HG02798 (cell line): ENCODE results near the gene PGRMC2.

Source experiments
- ATAC-seq: cut with Tn5 transposase; IDR thresholded peaks from one replicate; pipeline ENCODE4 v1.9.1; 2021; ENCODE audit warnings: mild to moderate bottlenecking; ENCODE audit not compliant: unreplicated experiment, poor library complexity

The PGRMC2 gene

DNA sequence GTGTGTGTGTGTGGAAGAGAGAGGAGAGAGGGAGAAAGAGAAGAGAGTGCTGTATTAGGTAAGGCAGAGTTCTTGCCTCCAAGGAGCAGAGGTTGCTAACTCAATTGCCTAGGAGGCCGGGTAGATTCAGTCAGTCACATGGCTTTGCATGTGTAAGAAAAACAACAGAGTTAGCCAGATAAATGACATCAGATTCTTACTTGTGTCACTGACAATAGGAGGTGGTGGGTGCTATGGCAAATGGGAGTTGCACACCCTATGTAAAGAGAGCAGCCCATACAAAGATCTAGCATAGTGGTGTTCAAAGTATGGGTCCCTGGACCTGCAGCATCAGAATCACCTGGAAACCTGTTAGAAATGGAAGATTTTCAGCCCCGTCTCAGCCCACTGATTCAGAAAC lies 14.4 kb upstream of the PGRMC2 start:
- no peak for ATAC-seq

DNA sequence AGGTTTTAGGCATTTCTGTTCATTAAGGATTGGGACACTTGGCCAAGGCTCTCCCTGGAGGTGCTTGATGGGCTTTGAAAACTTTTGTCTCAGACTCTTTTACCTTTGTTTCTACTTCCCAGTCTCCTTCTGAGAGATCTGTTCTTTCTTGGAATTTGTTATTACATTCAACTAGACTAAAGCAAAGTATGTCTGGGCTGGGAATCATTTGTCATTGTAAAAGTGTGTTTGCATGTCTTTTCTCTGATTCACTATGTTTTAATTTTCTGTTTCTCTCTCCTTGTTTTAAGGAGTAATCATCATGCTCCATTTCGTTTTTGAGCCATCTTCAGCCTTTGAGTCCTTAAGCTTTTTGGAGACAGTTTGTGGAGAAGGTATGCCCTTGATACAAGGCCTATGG lies 12.2 kb upstream of the PGRMC2 start:
- ATAC-seq = no peak

DNA sequence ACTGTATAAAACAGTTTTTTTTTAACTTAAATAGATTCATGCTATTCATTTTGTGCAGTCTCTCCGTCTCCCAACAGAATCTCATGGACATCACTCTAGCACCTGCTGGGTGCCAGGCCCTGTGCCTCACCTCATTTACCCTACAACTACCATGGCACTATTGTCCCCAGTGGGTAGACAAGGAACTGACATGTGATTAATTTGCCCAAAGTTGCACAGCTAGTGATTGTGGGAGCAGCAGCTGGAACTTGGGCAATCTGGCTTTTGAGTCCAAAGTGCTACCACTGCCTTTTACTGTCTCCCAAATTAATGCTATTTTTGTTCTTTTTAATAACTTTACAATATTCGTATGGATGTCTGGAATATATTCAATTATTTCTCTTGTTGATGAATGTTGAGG lies 11.2 kb upstream of the PGRMC2 start:
- no peak for ATAC-seq

DNA sequence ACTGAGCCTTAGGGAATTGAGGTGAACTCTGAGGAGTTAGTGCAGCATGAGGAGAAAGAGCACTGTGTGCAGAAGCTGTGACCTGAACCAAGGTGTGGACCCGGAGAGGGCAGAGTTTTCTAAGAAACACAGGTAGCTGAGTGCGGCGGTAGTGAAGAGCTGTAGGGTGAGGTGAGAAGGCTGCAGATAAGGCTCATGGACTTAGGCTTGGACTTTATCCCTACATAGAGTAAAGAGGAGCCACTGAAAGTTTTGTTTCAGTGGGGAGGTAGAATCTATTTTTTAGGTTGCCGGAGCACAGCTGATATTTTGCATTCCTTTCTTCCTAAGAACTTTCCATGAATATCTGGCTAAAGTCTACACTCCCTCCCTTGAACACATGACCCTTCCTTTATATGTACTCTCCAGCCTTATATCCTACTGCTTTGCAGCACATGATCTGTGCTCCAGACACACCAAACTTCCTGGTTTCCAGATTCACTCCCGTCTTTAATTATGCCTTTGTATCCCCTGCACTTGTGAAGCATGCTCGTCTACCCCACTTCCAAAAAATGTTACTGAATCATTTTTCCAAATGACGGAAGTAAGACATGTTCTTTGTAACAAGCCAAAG lies 10.6 kb upstream of the PGRMC2 start:
- no peak for ATAC-seq

DNA sequence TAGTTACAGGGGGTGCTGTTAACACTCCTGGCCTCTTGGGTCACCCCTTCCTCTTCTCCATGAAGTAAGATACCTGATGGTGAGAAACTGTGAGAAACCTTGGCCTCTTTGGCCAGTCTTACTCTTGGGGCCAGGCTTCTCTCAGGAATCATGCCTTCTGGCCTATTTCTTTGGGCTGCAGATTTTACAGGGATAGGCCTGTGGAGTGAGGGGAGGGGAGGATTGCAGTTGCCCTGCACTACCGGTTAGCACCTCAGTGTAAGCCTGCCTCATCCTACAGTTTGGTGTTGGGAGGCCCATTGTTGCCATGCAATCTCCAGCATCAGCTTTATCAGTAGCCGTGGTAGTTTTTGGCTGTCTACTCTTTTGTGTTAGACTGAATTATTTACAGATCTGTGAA lies 7.6 kb upstream of the PGRMC2 start:
- no peak for ATAC-seq

DNA sequence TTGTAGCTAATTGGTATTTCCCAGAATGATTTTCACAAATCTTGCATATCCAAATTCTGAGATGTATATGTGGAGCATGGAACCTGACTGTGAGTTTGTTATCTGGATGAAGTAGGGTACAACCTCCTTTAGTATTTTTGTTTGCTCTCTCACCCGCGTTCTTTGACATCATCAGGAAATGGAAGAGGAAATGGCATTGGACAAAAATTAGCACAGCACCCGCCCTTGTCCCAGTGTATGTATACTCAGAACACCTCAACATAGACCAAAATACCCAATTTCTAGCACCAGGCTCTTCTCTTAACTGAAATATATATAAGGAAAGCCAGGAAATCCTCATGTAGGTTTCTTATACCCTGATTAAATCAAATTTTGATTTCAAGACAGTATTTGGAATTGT lies 6.9 kb upstream of the PGRMC2 start:
- no peak for ATAC-seq

DNA sequence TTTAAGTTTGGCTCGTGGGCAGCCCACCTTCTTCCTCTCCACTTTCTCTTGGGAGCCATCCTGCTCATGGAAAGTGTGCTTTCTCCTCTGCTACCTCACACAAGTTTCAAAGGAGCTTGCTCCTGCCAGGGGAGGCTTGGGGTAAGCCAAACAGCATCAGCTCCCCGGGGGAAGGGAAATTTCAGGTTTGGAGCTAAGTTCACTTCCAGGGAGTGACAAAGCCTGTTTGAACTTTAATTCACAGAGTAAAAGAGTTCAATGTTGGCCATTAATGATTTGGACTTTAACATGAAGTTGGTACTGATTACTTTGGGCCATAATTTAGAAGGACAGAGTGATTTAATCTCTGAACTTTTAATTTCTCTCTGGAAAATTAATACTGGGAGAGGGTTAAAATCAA lies 4.7 kb upstream of the PGRMC2 start:
- no peak for ATAC-seq

DNA sequence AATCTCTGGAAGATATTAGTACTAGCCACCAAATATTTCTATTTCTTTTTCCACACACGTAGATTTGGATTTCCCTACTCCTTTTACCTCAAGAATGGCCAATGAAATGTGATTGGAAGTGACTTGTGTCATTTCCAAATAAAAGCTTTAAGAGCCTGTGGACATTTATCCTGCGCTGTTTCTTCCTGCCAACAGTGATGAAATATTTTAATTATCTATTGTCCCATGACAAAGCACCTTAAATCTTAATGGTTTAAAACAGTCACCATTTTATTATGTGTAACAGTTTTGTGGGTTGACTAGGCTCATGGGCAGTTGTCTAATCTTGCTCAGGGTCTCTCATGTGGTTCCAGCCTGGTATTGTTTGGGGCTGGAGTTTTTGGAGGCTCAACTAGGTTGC lies 3.5 kb upstream of the PGRMC2 start:
- no peak for ATAC-seq

DNA sequence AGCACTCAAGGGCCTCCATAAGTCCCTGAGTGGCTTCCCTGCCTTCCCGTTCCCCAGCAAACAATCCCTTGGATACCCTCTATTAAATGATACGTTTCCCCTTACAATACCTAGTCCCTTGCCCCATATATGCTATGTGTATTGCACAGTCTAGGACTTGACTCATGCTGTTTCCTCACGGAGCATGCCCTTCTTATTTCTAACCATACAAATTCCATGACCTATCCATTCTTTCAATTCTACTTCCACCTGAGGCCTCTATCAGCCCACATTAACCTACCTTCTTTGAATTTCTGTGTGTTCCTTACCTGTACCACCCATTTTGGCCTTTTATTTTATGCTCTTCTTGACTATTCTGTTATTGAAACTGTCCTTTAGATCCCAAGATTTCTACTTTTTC lies 2.9 kb upstream of the PGRMC2 start:
- no peak for ATAC-seq

DNA sequence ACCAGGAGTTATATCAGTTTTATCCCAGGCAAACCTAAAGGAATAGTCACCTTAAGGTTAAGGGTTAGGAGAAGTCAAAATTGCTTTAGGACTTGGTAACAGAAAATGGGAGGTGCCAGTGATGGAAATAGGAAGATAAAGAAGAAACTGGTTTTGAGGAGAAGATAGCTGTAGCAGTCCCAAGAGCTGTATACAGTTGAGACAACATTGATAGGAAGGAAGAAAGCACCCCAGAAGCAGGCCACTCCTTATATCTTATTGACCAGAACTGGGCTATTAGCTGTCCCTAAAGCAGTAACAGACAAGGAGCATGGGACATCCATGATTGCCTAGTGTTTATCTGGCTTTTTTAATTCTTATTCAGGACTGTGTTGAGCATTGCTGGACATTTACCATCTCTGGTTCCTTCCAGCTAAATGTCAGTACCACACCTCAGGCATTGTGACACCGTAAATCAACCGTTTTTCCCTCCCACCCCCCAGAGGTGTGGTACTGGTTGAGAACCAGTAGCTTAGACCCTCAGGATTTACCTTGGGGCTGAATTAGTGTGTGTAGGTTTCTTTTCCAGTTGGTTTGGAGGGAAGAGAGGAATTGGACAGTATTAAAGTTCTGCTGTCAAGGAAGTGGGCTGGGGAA lies 2.0 kb upstream of the PGRMC2 start:
- no peak for ATAC-seq

DNA sequence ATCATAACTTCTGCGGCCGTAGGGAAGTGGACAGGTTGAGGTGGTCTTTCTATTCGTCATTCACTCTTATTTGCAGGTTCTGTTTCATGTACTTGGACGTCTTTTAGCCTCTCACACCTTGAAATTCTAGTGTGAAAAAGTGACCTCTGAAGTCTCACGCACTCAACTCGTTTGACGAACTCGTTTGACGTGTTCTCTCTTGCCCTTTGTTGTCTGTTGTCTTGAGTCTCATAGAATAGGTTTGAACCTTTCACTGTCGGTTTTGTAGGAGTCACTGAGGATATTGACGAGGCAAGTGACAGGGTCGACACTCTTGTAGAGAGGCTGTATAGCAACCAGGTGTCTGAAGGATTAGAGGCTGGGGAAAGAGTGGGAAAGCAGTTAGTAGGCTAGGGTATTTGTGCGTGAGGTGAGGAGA lies 1.1 kb upstream of the PGRMC2 start:
- no peak for ATAC-seq

DNA sequence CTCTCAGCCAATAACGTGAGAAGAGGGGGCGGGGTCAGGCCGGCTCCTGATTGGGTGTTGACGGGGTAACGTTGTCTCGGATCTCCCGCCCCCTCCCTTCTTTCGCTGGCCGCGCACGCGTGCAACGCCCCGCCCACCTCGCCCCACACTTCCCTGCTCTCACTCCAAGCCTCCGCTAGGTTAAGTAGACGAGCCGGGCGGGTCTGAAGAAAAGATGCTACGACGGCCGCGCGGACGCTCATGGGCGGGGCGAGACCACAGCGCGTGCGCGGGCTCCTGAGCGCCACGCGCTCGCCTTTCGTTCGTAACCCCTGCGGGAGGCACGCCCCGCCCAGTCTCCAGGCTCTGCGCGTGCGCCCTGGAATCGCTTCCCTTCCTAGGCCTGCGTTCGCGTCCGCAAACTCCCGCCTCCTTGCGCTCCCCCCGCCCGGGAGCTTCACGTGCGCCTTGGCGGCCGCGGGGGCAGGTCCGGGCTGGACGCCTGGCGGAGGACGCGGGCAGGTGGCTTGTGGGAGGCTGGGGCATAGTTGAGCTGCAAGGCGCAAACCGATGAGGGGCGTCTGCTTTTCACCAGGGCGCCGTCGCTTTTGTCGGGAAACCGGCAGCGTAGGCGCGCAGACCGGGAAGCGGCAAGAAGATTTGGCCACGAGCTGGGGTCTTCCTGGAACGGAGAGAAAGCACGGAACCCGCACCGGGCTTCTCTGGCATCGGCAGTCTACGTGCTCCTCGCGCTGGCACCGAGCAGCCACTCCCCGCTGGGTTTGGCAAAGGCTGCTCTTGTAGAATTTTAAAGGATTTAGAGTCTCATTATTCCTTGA lies 467 bp upstream of the PGRMC2 start:
- ATAC-seq = peak; percentile 85

DNA sequence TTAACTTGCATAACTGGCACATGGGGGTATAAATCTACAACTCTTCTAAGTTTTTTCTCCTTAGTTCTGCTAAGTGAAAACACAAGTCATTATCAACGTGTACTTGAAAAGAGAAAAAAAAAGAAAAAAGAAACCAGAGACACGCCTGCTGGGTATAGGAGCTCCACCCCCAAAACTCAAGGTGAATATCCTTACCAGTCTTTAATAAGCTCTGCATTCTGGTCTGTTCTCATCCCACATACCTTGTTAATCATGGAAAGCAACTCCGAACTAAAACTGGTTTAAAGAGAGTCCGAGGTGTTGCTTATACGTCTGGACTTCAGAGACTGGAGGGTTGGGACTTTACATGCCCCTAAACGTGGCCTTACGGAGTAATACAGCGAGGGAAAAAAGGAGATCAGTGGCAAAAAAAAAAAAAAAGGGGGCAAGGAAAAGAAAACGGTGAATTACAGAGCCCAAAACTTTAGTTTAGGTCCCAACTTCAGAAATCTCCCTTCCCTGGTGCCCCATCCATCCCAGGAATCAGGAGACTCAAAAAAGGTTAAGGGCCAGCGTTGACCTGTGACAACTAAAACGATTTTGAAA lies 1.0 kb downstream of the PGRMC2 start:
- ATAC-seq = peak; percentile 14

DNA sequence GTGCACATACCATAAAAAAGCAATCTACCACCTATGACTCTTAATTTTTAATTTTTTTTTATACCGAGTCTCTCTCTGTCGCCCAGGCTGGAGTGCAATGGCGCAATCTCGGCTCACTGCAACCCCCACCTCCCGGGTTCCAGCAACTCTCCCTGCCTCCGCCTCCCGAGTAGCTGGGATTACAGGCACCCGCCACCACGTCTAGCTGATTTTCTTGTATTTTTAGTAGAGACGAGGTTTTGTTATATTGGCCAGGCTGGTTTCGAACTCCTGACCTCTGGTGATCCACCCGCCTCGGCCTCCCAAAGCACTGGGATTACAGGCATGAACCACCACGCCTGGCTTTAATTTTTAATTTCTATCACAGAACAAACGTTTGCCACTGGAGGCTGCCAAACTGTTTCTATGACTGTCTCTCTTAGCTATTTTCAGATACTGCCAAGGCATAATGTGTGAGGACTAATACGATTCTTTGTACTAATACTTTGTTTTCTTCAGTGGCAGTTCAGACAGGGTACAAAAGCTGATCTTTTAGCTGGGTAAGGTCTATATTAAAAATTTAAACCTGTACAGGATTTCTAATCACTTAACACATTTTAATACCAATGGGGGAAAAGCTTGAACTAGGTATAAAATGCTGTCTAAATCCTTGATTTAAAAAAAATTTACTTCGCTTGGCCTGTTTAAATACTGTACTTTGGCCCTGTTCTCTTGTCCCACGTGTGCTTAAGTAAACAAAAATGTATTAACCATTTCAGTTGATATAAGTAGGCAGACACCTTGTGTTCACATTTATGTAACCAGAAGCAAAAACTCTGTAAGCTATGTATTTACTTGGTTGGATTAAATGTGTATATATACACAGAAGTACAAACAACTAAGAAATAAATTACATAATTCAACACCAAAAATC lies 2.3 kb downstream of the PGRMC2 start:
- ATAC-seq = no peak

DNA sequence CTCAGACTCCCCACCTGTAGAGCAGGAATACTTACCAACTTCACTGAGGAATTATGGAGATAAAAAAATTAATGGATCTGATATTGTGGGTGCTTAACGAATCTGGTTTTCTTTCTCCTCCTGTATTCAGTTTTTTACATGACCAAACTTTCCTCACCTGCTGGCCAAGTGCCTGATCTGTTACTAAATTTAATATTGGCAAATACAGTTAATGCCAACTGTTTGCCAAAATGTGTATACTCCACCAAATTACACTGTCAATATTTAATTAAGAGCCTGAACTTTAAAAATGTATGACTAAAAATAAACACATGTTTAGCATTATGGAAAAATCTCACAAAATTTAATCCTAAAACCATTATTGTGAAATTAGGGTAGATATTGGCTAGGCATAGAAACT lies 3.3 kb downstream of the PGRMC2 start:
- ATAC-seq = no peak

DNA sequence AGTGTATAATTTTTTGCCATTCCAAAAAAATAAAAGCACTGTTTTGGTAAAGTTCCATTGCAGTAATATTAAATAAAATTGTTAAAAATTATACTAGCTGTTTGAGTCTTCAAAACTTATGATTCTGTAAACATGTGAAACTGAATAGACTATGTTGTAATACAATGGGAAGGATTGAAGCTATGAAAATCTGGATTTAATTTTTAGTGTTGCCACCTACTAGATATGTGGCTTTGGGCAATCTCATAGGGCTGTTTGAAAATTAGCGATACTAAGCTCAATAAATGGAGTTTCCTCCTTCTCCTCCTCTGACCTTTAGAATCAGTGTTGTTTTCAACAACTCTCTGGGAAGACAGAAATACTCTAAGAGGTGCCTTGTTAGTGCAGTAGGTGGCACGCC lies 4.5 kb downstream of the PGRMC2 start:
- ATAC-seq = no peak

DNA sequence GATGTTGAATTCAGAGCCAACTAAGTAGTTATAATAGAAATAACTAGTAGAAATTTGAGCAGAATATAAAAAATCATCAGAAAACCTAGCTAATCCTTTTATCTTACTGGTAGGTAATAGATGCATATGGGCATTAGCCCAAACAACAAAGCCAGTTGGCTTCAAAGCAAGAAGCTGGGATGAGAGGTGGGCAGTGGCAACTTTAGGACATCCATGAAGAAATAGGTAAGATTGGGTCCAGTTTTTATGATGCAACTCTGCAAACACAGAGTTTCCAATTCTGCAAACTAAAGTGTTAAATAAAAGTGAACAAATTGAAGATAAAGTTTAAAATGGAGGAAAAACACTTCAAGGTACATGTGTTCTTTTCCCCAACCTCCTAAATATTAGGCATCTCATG lies 5.1 kb downstream of the PGRMC2 start:
- no peak for ATAC-seq

DNA sequence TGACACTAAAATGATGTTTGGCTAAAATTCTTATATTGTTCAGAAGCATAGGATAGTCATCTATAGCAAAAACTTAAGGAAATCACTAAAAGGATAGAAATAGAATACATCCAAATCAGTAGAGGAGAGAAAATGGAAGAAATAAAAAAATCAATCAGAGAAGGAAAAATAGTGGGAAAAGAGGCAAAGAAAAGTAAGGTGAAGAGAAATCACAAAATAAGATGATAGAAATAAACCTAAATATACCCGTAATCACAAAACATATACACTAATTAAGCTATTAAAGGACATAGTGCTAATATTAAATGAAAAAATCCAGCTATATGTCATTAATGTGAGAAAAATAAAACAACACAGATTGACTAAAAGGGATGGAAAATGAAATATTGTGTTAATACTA lies 6.3 kb downstream of the PGRMC2 start:
- no peak for ATAC-seq

DNA sequence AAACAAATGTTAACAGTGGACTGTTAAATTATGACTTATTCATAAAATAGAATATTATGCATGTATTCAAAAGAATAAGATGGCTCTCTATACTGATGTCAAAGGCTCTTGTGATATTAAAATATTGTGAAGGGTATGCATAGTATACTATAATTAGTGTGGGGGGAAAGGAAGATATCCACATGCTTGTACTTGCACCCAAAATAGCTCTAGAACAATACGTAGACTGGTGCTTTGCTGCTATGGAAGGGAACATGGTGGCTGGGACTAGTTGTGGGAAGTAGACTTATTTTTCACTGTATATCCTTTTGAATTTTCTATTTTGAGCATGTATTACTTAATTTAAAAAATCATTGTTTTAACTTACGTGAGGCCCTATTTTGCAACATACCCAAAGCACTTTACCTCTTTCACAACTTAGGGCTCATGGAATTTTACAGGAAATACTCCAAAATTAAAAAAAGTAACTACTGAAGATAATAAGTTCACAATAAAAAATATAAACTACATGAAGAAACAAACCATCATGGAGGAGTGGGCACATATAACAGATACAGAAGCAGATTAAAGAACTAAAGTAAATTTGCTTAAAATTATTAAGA lies 7.9 kb downstream of the PGRMC2 start:
- no peak for ATAC-seq

DNA sequence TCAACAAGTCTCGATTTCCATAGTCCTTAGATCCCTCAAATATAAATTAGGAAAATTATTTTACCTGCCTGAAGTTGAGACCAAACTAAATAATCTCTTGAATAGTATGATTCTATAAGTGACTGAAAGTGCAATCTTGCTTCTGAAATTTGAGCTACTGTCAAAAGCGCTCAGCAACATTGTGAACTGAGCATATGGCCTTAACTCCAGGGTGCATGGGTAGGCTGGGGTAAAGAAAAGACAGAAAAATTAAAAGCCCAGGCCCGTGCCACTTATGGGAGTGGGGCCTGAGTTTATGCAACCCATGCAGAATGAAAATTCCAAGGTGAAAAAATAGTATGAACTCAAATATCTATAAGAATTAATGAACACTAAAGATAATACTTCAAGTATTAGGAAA lies 9.8 kb downstream of the PGRMC2 start:
- no peak for ATAC-seq
